NCI-H446 (cell line): ENCODE data around the gene PTPRC.
A peak's percentile ranks its signal among the peaks of the same experiment; 100 is the strongest.

ENCODE experiments used
- DNase-seq, 2 experiments: peaks; one replicate each; lab custom pipeline; 2025; lab: John Stamatoyannopoulos, UW

PTPRC gene

GRCh38 chr1:198647055-198647454 lies 8.2 kb downstream of the PTPRC start:
- DNase-seq = no peak

GRCh38 chr1:198648592-198648991 lies 9.8 kb downstream of the PTPRC start:
- no peak for DNase-seq

- no peak for DNase-seq
Measured at GRCh38 chr1:198649232-198649967, 10.6 kb downstream of the PTPRC start.

- no peak for DNase-seq
Measured at GRCh38 chr1:198649968-198650338, 11.1 kb downstream of the PTPRC start.

- DNase-seq = no peak
Measured at GRCh38 chr1:198650506-198650905, 11.7 kb downstream of the PTPRC start.

- DNase-seq = no peak
Measured at GRCh38 chr1:198651650-198652400, 13.0 kb downstream of the PTPRC start.

- no peak for DNase-seq
Measured at GRCh38 chr1:198653808-198654413, 15.1 kb downstream of the PTPRC start.

- no peak for DNase-seq
Measured at GRCh38 chr1:198655459-198656121, 16.8 kb downstream of the PTPRC start.

- no peak for DNase-seq
Measured at GRCh38 chr1:198656500-198656932, 17.7 kb downstream of the PTPRC start.

GRCh38 chr1:198657550-198658064 lies 18.8 kb downstream of the PTPRC start:
- DNase-seq = peak; percentile 8 to 43

- DNase-seq = no peak
Measured at GRCh38 chr1:198660341-198661261, 21.8 kb downstream of the PTPRC start.

- DNase-seq = no peak
Measured at GRCh38 chr1:198662821-198663220, 24.0 kb downstream of the PTPRC start.

GRCh38 chr1:198664068-198664788 lies 25.4 kb downstream of the PTPRC start:
- no peak for DNase-seq

GRCh38 chr1:198667186-198667585 lies 28.3 kb downstream of the PTPRC start:
- no peak for DNase-seq

- no peak for DNase-seq
Measured at GRCh38 chr1:198667807-198668206, 29.0 kb downstream of the PTPRC start.

- DNase-seq = no peak
Measured at GRCh38 chr1:198669023-198669698, 30.3 kb downstream of the PTPRC start.

GRCh38 chr1:198669771-198670170 lies 30.9 kb downstream of the PTPRC start:
- DNase-seq = no peak

GRCh38 chr1:198671136-198671535 lies 32.3 kb downstream of the PTPRC start:
- no peak for DNase-seq

- DNase-seq = no peak
Measured at GRCh38 chr1:198672124-198672523, 33.3 kb downstream of the PTPRC start.

GRCh38 chr1:198674009-198674408 lies 35.2 kb downstream of the PTPRC start:
- DNase-seq = no peak
